Stomach (tissue), 9 donors: Measurements from ENCODE around the gene KAZALD1. TPM values are rescaled to one million over a fixed set of nuclear protein-coding genes. Genes with fewer than 3 reads are reported as not detected.

ENCODE experiments used
- DNase-seq, 2 donors: peaks; one replicate each; pipeline versions ENCODE4 v3.0.0 to v3.0.0-alpha.2; 2013 to 2019
- H3K27ac ChIP-seq, 5 donors: fragments of 200-600 bp in 4 of 5; sonication (generic) in 4 of 5; one replicate each; pipeline ENCODE4 v1.5.1; 2013 to 2019; ENCODE audit warnings: mild to moderate bottlenecking in 1 of 5, moderate library complexity in 1 of 5
- H3K27me3 ChIP-seq, 3 donors: fragments of 200-600 bp; sonication (generic); one replicate each; pipeline ENCODE4 v1.5.1; 2017 to 2019; ENCODE audit warnings: mixed run types in 1 of 3
- H3K36me3 ChIP-seq, 4 donors: fragments of 200-600 bp; sonication (generic); 1 replicate in 3 of 4; 2 replicates in 1 of 4; pipeline ENCODE4 v1.5.1; 2016 to 2019
- H3K4me1 ChIP-seq, 4 donors: fragments of 200-600 bp; sonication (generic); one replicate each; pipeline ENCODE4 v1.5.1; 2016 to 2019
- H3K4me3 ChIP-seq, 4 donors: fragments of 200-600 bp; sonication (generic) in 3 of 4; one replicate each; pipeline ENCODE4 v1.5.1; 2016 to 2019; ENCODE audit warnings: mild to moderate bottlenecking in 1 of 4
- H3K9me3 ChIP-seq, 4 donors: fragments of 200-600 bp; sonication (generic); one replicate each; pipeline ENCODE4 v1.5.1; 2016 to 2019
- EP300 ChIP-seq: sonication (generic); formaldehyde crosslinking; IDR thresholded peaks from one replicate; pipeline ENCODE4 v1.6.1; 2017; ENCODE audit warnings: antibody characterized with exemption
- POLR2A ChIP-seq, 4 donors: fragments of 450-650 bp; IDR thresholded peaks; one replicate each; pipeline ENCODE4 v1.6.1; 2016; ENCODE audit warnings: antibody characterized with exemption in 4 of 4, control low read depth in 2 of 4, mild to moderate bottlenecking in 1 of 4, moderate library complexity in 1 of 4
- POLR2AphosphoS5 ChIP-seq, 3 donors: sonication (generic); formaldehyde crosslinking; IDR thresholded peaks; one replicate each; pipeline ENCODE4 v1.6.1; 2016; ENCODE audit warnings: antibody characterized with exemption in 3 of 3
- WGBS, 5 donors: extraction: QIAGEN DNeasy Blood & Tissue Kit in 3 of 5; methylation state at CpG; one replicate each; pipeline versions ENCODE4 v1.1.5 to v1.1.7; 2013 to 2018; 5-methylcytosine and 5-hydroxymethylcytosine counted together
- intact Hi-C: fragments of 100-400 bp; cut with DNase I; formaldehyde crosslinking; loops from one replicate; pipeline ENCODE4 v1.15.1; 2023; ENCODE audit warnings: low total_unique reads
- polyA plus RNA-seq, 3 donors: library from polyadenylated mRNA; stranded (reverse); fragments of 200-250 nt; gene quantifications; one replicate each; pipeline ENCODE4 v1.2.3, GENCODE V29; 2013
- total RNA-seq, 5 donors: library from RNA; depleted of rRNA; stranded (reverse); fragments of >200 nt; gene quantifications; one replicate each; pipeline versions ENCODE4 v1.1.0 to v1.2.3, GENCODE V29; 2014 to 2016
- TF ChIP-seq, protein P1 (sequence below), 7 experiments: fragments of 450-650 bp in 4 of 7; fragments of 200-600 bp in 3 of 7; sonication (generic) in 3 of 7; IDR thresholded peaks; one replicate each; pipeline ENCODE4 v1.5.1; 2016 to 2019; ENCODE audit warnings: antibody characterized with exemption in 7 of 7, control low read depth in 2 of 7, mild to moderate bottlenecking in 1 of 7
- donor health status: healthy with polysubstance abuse.
- donor health status: Bipolar disorder and iron deficiency.
- donor health status: healthy.

KAZALD1 gene
- total and polyA plus RNA-seq, 8 donors = 2.2 to 35.5 (median 12.0) TPM; not detected in 1

DNA sequence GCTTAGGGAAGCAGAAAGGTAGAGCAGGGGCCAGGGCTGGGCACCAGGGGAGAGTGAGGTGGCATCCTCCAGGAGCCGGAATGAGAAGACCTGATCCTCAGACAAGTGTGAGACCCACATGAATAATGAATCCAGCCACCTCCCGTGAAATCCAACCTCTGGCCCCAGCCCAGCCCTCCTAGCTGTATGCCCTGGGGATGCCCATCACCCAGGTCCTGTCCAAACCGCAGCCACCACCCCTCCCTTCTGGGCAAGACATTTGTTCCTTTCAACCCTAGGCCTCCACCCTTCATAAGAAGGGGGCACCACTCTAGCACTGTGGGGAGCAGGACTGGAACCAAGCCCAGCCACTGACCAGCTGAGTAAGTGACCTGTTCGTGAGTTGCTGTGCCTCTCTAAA, 40.5 kb upstream of the KAZALD1 start:
- intact Hi-C loops = no loop called here
- WGBS, 5 donors = 79 to 92% (median 84%) methylated on average over 3 to 4 of the region's 4 CpGs
- Histone ChIP-seq H3K27ac (no peak overlapping the region), H3K27me3 (peaks cover 0 to 43% (median 0%) of the 10 kb centered on the region in 3 donors), H3K9me3 (no peaks in the 10 kb centered on the region), H3K36me3 (no peaks in the 10 kb centered on the region), H3K4me1 (peaks cover 7 to 14% (median 9%) of the 10 kb centered on the region in 4 donors), H3K4me3 (no peak overlapping the region)
- DNase-seq = no peak
- no peak for TF ChIP-seq POLR2A (IDR thresholded peaks at IDR 0.05)
- no peak for TF ChIP-seq EP300
- TF ChIP-seq POLR2AphosphoS5 (IDR thresholded peaks at IDR 0.05) = no peak
- TF ChIP-seq, protein P1, sequence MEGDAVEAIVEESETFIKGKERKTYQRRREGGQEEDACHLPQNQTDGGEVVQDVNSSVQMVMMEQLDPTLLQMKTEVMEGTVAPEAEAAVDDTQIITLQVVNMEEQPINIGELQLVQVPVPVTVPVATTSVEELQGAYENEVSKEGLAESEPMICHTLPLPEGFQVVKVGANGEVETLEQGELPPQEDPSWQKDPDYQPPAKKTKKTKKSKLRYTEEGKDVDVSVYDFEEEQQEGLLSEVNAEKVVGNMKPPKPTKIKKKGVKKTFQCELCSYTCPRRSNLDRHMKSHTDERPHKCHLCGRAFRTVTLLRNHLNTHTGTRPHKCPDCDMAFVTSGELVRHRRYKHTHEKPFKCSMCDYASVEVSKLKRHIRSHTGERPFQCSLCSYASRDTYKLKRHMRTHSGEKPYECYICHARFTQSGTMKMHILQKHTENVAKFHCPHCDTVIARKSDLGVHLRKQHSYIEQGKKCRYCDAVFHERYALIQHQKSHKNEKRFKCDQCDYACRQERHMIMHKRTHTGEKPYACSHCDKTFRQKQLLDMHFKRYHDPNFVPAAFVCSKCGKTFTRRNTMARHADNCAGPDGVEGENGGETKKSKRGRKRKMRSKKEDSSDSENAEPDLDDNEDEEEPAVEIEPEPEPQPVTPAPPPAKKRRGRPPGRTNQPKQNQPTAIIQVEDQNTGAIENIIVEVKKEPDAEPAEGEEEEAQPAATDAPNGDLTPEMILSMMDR (IDR thresholded peaks at IDR 0.05) = no peak

DNA sequence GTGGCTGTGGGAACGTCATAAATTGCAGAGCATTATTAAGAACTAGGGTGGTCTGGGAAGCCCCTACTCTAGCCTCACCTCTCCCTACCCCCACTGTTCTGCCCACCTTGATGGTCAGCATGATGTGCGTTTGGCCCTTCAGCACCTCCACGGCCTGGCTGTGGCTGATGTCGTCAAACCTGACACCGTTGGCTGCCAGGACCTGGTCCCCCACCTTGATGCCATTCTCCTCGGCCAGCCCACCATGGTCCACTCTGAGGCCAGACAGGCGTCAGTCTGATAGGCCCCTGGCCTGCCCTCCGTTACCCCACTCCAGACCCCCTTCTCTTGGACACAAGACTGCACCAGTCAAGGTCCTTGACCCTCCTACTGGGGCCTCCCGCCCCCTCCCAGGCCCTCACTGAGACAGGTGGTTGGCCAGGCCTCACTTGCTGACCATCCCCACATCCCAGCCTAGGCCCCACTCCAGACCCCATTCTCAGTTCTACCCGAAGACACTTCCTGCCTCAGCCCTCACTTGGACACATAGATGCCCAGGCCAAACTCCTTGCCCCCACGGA, 40.0 kb upstream of the KAZALD1 start:
- intact Hi-C loops = no loop called here
- peaks cover 0 to 38% (median 0%) of the 10 kb centered on the region in 3 donors for H3K27me3 ChIP-seq
- DNase-seq = no peak
- no peak overlapping the region for H3K27ac ChIP-seq
- H3K4me3 ChIP-seq = no peak overlapping the region
- peaks cover 7 to 14% (median 9%) of the 10 kb centered on the region in 4 donors for H3K4me1 ChIP-seq
- no peaks in the 10 kb centered on the region for H3K36me3 ChIP-seq
- TF ChIP-seq POLR2AphosphoS5 (IDR thresholded peaks at IDR 0.05) (no peak), EP300 (no peak), POLR2A (IDR thresholded peaks at IDR 0.05) (no peak)
- TF ChIP-seq, protein P1 (IDR thresholded peaks at IDR 0.05) = no peak
- no peaks in the 10 kb centered on the region for H3K9me3 ChIP-seq
- 84 to 91% (median 88%) methylated on average over 11 of the region's 11 CpGs for WGBS, 5 donors

DNA sequence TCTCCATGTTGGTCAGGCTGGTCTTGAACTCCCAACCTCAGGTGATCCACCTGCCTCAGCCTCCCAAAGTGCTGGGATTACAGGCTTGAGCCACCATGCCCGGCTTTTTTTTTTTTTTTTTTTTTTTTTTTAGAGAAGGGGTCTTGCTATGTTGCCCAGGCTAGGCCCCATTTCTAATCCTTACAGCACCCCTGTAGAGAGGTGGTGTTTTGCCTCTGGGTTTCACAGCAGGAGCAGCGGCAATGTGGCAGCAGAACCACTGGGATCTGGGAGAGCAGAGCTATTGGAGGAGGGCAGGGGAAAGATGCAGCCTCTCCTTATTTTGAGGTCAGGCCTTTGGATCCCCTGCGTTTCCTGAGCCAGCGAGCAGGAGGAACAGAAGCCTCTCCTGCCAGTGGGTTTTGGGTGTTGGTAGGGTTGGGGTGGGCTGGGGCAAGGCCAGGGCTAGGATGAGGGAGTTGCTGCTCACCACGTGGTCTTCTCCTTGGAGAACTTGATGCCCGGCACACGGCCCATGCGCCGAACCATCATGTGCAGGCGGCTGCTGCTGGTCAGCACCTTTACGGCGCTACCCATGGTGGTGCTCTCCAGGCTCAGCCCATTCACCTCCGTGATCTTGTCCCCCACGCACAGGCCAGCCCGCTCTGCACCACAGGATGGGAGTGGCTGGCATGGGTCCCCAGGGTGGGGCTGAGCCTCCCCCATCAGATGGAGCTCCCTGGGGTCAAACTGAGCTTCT, 38.7 kb upstream of the KAZALD1 start:
- Histone ChIP-seq H3K4me3 (no peak overlapping the region), H3K27ac (no peak overlapping the region), H3K36me3 (no peaks in the 10 kb centered on the region), H3K9me3 (no peaks in the 10 kb centered on the region), H3K4me1 (peaks cover 7 to 11% (median 9%) of the 10 kb centered on the region in 4 donors), H3K27me3 (peaks cover 0 to 27% (median 0%) of the 10 kb centered on the region in 3 donors)
- DNase-seq = no peak
- intact Hi-C loops = no loop called here
- TF ChIP-seq POLR2A (IDR thresholded peaks at IDR 0.05) = no peak
- 87 to 96% (median 91%) methylated on average over 10 to 15 of the region's 15 CpGs for WGBS, 5 donors

DNA sequence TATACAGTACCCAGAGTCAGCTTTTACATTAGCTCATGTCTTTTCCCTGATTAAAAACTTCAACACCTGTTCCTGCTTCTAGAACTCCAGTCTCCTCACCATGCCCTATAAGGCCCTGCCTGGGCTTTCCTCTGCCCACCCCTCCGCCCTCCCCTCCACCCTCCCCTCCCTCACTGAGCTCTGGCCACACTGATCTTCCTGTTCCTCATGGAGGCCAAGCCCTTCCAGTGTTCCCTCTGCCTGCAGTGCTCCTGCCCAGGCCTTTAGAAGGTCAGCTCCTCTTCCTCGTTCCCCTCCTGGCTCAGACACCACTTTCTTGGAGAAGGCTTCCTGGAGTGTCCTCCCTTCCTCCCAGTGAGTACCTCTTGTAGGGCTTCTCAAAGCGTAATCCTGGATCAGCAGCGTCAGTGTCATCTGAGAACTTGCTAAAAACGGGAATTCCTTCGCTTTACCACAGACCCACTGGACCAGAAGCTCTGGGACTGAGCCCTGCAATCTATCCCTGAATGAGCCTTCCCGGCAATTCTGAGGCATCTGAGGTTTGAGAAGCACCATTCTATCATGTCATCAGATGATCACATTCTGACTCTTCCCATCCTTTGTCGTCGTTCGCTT, 34.6 kb upstream of the KAZALD1 start:
- Histone ChIP-seq H3K4me1 (peaks cover 7 to 21% (median 15%) of the 10 kb centered on the region in 4 donors), H3K4me3 (no peak overlapping the region), H3K27ac (no peak overlapping the region), H3K36me3 (no peaks in the 10 kb centered on the region), H3K27me3 (peaks cover 0 to 18% (median 2%) of the 10 kb centered on the region in 3 donors), H3K9me3 (no peaks in the 10 kb centered on the region)
- WGBS, 5 donors = 76 to 81% (median 78%) methylated on average over 10 of the region's 10 CpGs
- DNase-seq = no peak
- TF ChIP-seq POLR2A (IDR thresholded peaks at IDR 0.05) (no peak), EP300 (no peak), POLR2AphosphoS5 (IDR thresholded peaks at IDR 0.05) (no peak)
- TF ChIP-seq, protein P1 (IDR thresholded peaks at IDR 0.05) = no peak
- intact Hi-C loops = no loop called here
